Esophagus muscularis mucosa (tissue), 4 donors: Measurements from ENCODE around the gene GNB1.

Experiments used
- EP300 ChIP-seq: sonication (generic); formaldehyde crosslinking; IDR thresholded peaks from one replicate; pipeline ENCODE4 v1.6.1; 2017; ENCODE audit warnings: antibody characterized with exemption
- POLR2A ChIP-seq: fragments of 450-650 bp; IDR thresholded peaks from one replicate; pipeline ENCODE4 v1.6.1; 2017; ENCODE audit warnings: antibody characterized with exemption, moderate library complexity, mild to moderate bottlenecking, low read depth
- TF ChIP-seq, protein P1 (sequence below), 3 experiments: fragments of 200-600 bp in 2 of 3; fragments of 450-650 bp in 1 of 3; sonication (generic) in 2 of 3; IDR thresholded peaks; one replicate each; pipeline ENCODE4 v1.5.1; 2017 to 2019; ENCODE audit warnings: antibody characterized with exemption in 3 of 3, mild to moderate bottlenecking in 2 of 3, moderate library complexity in 1 of 3

DNA sequence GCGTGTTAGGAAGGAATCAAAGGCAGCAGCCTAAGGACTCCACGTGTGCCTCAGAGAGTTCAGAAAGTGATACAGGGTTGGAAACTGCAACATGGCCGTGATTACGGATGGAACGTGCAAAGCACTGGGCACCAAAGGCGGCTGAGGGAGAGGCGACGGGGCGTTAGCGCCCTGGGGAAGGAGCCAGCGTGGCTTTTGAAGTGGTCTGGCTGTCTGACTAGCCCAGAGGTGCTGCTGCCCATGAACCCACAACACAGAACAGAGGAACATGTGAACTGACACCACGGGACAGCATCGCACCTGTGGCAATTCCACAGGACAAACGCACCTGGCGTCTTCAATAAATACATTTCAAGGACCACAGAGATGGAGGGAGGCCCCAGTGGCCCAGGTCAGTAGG is 46.2 kb upstream of the GNB1 start:
- TF ChIP-seq, protein P1, sequence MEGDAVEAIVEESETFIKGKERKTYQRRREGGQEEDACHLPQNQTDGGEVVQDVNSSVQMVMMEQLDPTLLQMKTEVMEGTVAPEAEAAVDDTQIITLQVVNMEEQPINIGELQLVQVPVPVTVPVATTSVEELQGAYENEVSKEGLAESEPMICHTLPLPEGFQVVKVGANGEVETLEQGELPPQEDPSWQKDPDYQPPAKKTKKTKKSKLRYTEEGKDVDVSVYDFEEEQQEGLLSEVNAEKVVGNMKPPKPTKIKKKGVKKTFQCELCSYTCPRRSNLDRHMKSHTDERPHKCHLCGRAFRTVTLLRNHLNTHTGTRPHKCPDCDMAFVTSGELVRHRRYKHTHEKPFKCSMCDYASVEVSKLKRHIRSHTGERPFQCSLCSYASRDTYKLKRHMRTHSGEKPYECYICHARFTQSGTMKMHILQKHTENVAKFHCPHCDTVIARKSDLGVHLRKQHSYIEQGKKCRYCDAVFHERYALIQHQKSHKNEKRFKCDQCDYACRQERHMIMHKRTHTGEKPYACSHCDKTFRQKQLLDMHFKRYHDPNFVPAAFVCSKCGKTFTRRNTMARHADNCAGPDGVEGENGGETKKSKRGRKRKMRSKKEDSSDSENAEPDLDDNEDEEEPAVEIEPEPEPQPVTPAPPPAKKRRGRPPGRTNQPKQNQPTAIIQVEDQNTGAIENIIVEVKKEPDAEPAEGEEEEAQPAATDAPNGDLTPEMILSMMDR (IDR thresholded peaks at IDR 0.05): no peak
- TF ChIP-seq EP300: no peak
- TF ChIP-seq POLR2A: no peak
